IMR-90 (cell line): ENCODE measurements around the gene BTBD2. TPM values are rescaled to one million over a fixed set of nuclear protein-coding genes. Genes with fewer than 3 reads are reported as not detected.

Experiments
- ATAC-seq: fragments of 200-7000 bp; cut with Tn5 transposase; 2 replicates; pipeline ENCODE4 v1.9.1; 2020; ENCODE audit warnings: low read depth, mild to moderate bottlenecking, moderate library complexity
- BruUV-seq: library from RNA; stranded (reverse); fragments of 400-500 nt; replicated peaks from 2 replicates; lab custom pipeline; 2021; lab: Mats Ljungman, UMichigan
- CTCF ChIA-PET: fragments of 300-600 bp; formaldehyde crosslinking; extraction: SDS; loops from one replicate; lab custom pipeline; 2021; ENCODE audit warnings: antibody characterized with exemption; lab: Yijun Ruan, JAX
- POLR2A ChIA-PET: fragments of 300-600 bp; sonication (Branson Sonifier 250); formaldehyde crosslinking; loops from one replicate; lab custom pipeline; 2022; ENCODE audit warnings: antibody characterized with exemption; ENCODE audit not compliant: unreplicated experiment; lab: Charles Lee
- DNase-seq: peaks from one replicate; pipeline ENCODE4 v3.0.0; 2013
- H2AFZ ChIP-seq: replicated peaks from 2 replicates; pipeline ENCODE3; 2013; ENCODE audit warnings: low read length, mild to moderate bottlenecking; ENCODE audit not compliant: poor library complexity
- H2AK5ac ChIP-seq: 2 replicates; pipeline ENCODE4 v1.6.1; 2013; ENCODE audit warnings: low read depth, low read length, inconsistent platforms
- H2AK9ac ChIP-seq: replicated peaks from 2 replicates; pipeline ENCODE3; 2013; ENCODE audit warnings: mild to moderate bottlenecking, low read depth, low read length, moderate library complexity; ENCODE audit not compliant: poor library complexity
- H2BK120ac ChIP-seq: 2 replicates; pipeline ENCODE4 v1.6.1; 2013; ENCODE audit warnings: low read depth, low read length, inconsistent platforms
- H2BK15ac ChIP-seq: 3 replicates; pipeline ENCODE4 v1.6.1; 2013; ENCODE audit warnings: low read depth, low read length, inconsistent platforms
- H2BK20ac ChIP-seq: 2 replicates; pipeline ENCODE4 v1.6.1; 2013; ENCODE audit warnings: low read depth, mild to moderate bottlenecking, inconsistent platforms, low read length, moderate library complexity
- H2BK5ac ChIP-seq: 2 replicates; pipeline ENCODE4 v1.6.1; 2013; ENCODE audit warnings: mild to moderate bottlenecking, low read depth, low read length, inconsistent platforms; ENCODE audit not compliant: poor library complexity, severe bottlenecking
- H3K14ac ChIP-seq: replicated peaks from 2 replicates; pipeline ENCODE4 v1.6.1; 2013; ENCODE audit warnings: low read depth, low read length, inconsistent platforms
- H3K18ac ChIP-seq: 2 replicates; pipeline ENCODE4 v1.6.1; 2013; ENCODE audit warnings: low read depth, low read length, control low read depth
- H3K23ac ChIP-seq: 2 replicates; pipeline ENCODE4 v1.6.1; 2013; ENCODE audit warnings: low read depth, low read length, inconsistent platforms
- H3K27ac ChIP-seq: 2 replicates; pipeline ENCODE4 v1.5.1; 2013; ENCODE audit warnings: mild to moderate bottlenecking, control low read depth, low read length; ENCODE audit not compliant: insufficient read depth
- H3K27me3 ChIP-seq: 2 replicates; pipeline ENCODE4 v1.6.1; 2013; ENCODE audit warnings: low read length; ENCODE audit not compliant: control insufficient read depth, insufficient read depth
- H3K36me3 ChIP-seq: 2 replicates; pipeline ENCODE4 v1.6.1; 2013; ENCODE audit warnings: low read length, mixed read lengths; ENCODE audit not compliant: control insufficient read depth, insufficient read depth
- H3K4ac ChIP-seq: 2 replicates; pipeline ENCODE4 v1.6.1; 2013; ENCODE audit warnings: low read depth, low read length, inconsistent platforms
- H3K4me1 ChIP-seq: 2 replicates; pipeline ENCODE4 v1.6.1; 2013; ENCODE audit warnings: low read length, mixed read lengths; ENCODE audit not compliant: control insufficient read depth, insufficient read depth
- H3K4me2 ChIP-seq: 2 replicates; pipeline ENCODE4 v1.6.1; 2013; ENCODE audit warnings: low read depth, mild to moderate bottlenecking, control low read depth, low read length, moderate library complexity
- H3K4me3 ChIP-seq: 2 replicates; pipeline ENCODE4 v1.5.1; 2013; ENCODE audit warnings: low read depth, mild to moderate bottlenecking, control low read depth, low read length, moderate library complexity; ENCODE audit not compliant: insufficient read depth
- H3K56ac ChIP-seq: 2 replicates; pipeline ENCODE4 v1.6.1; 2013; ENCODE audit warnings: low read length, inconsistent platforms; ENCODE audit not compliant: insufficient read depth; ENCODE audit errors: extremely low read depth
- H3K79me1 ChIP-seq, 2 experiments: 2 replicates each; pipeline ENCODE4 v1.6.1; 2013; ENCODE audit warnings: low read length in 2 of 2, inconsistent platforms in 1 of 2, low read depth in 1 of 2
- H3K9ac ChIP-seq: 2 replicates; pipeline ENCODE4 v1.6.1; 2013; ENCODE audit warnings: low read depth, low read length, control low read depth
- H3K9me1 ChIP-seq: 2 replicates; pipeline ENCODE4 v1.6.1; 2013; ENCODE audit warnings: low read length, inconsistent platforms; ENCODE audit not compliant: insufficient read depth
- H3K9me3 ChIP-seq: 2 replicates; pipeline ENCODE4 v1.6.1; 2013; ENCODE audit warnings: low read length; ENCODE audit not compliant: control insufficient read depth, insufficient read depth
- H4K20me1 ChIP-seq: 2 replicates; pipeline ENCODE4 v1.6.1; 2013; ENCODE audit warnings: low read length, inconsistent platforms; ENCODE audit not compliant: insufficient read depth
- H4K5ac ChIP-seq: 2 replicates; pipeline ENCODE4 v1.6.1; 2013; ENCODE audit warnings: mild to moderate bottlenecking, low read depth, low read length, control low read depth
- H4K8ac ChIP-seq, 2 experiments: 2 replicates each; pipeline ENCODE4 v1.6.1; 2013; ENCODE audit warnings: low read depth in 2 of 2, low read length in 2 of 2, control low read depth in 1 of 2, inconsistent platforms in 1 of 2
- H4K91ac ChIP-seq: 2 replicates; pipeline ENCODE4 v1.6.1; 2013; ENCODE audit warnings: low read depth, low read length, inconsistent platforms; ENCODE audit not compliant: insufficient read depth
- CEBPB ChIP-seq: IDR thresholded peaks from 2 replicates; pipeline ENCODE4 v1.6.1; 2012; ENCODE audit warnings: low read depth, low read length, improper control_type of control experiment
- FOS ChIP-seq: fragments of 150-350 bp; IDR thresholded peaks from 2 replicates; pipeline ENCODE4 v1.6.1; 2016; ENCODE audit warnings: low read depth, low read length
- WGBS, 2 experiments: methylation state at CpG; one replicate each; pipeline versions ENCODE4 v1.1.5 to v1.1.7; 2013; ENCODE audit warnings: missing lambda C conversion rate in 2 of 2; ENCODE audit not compliant: insufficient read length in 1 of 2; ENCODE audit errors: extremely low coverage in 2 of 2; 5-methylcytosine and 5-hydroxymethylcytosine counted together
- dilution Hi-C: fragments of 300-500 bp; cut with HindIII; formaldehyde crosslinking; loops from one replicate; pipeline ENCODE4 v1.14.3; 2018; ENCODE audit warnings: low sequenced_read_pairs; ENCODE audit not compliant: unreplicated experiment
- in situ Hi-C: fragments of 300-500 bp; cut with MboI; formaldehyde crosslinking; loops from 3 replicates; pipeline ENCODE4 v1.14.3; 2019; ENCODE audit warnings: low sequenced_read_pairs, inconsistent platforms, mixed read lengths
- intact Hi-C: fragments of 100-400 bp; cut with micrococcal nuclease; formaldehyde crosslinking; loops from 2 replicates; pipeline ENCODE4 v1.10.0; 2022
- polyA plus RNA-seq, 3 experiments: library from polyadenylated mRNA; depleted of rRNA; stranded (reverse); fragments of >200 nt; gene quantifications; 2 replicates each; pipeline ENCODE4 v1.2.3, GENCODE V29; 2012; ENCODE audit warnings: low replicate concordance in 1 of 3
- total RNA-seq: library from RNA; depleted of rRNA; stranded (reverse); fragments of >200 nt; gene quantifications from 2 replicates; pipeline ENCODE4 v1.2.3, GENCODE V29; 2012

Gene BTBD2
- total and polyA plus RNA-seq, 2 of the 4 experiments (the other 2 are of a cell fraction): 24.4 to 65.7 TPM

DNA sequence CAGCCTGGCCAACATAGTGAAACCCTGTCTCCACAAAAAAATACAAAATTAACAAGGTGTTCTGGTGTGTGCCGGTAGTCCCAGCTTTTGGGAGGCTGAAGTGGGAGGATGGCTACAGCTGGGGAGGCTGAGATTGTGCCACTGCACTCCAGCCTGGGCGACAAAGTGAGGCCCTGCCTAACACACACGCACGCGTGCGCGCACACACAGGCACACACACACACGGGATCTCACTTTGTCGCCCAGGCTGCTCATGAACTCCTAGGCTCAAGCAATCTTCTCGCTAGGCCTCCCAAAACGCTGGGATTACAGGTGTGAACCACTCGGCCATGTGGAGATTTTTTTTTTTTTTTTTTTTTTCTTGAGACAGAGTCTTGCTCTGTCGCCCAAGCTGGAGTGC lies 3.2 kb upstream of the BTBD2 start:
- no peaks in the 10 kb centered on the region for H3K9me1 ChIP-seq
- H4K5ac ChIP-seq: no peak overlapping the region
- H2AK5ac ChIP-seq: no peak overlapping the region; the same call in 1 of the 2 replicates
- H3K79me1 ChIP-seq: peaks cover 0 to 20% of the 10 kb centered on the region in 2 experiments; a peak in 2 of 4 replicates
- H3K27ac ChIP-seq: no peak overlapping the region
- H3K4ac ChIP-seq: no peak overlapping the region
- H4K8ac ChIP-seq: no peak overlapping the region
- no peak overlapping the region for H3K23ac ChIP-seq
- in situ Hi-C loops (no loop called here), dilution Hi-C loops (no loop called here), intact Hi-C loops (loop anchor here (1.0 to 5.0 kb wide), 3 partner anchors 51 to 134 kb away; partner anchors contain the start of genes AP3D1, IZUMO4 and MOB3A)
- no peak for DNase-seq
- H2AFZ ChIP-seq: no peak overlapping the region
- H2BK5ac ChIP-seq: no peak overlapping the region
- no TSS peak for BruUV-seq
- H3K18ac ChIP-seq: no peak overlapping the region
- no peak overlapping the region for H4K91ac ChIP-seq
- no peaks in the 10 kb centered on the region; the same call in 1 of the 2 replicates for H4K20me1 ChIP-seq
- no peak for ATAC-seq
- peaks cover 10% of the 10 kb centered on the region for H3K4me1 ChIP-seq
- ChIA-PET POLR2A (no interaction called here), CTCF (interaction anchor here (0.7 kb wide), 1 partner anchor 51 kb away, joined by 5 read pairs; no protein-coding TSS in a partner anchor)
- no peak overlapping the region for H2BK120ac ChIP-seq
- H3K14ac ChIP-seq: no peak overlapping the region
- no peaks in the 10 kb centered on the region for H3K36me3 ChIP-seq
- WGBS, 2 experiments: 100% methylated on average over 1 of the region's 13 CpGs; no CpG with 5 or more reads in 1 of the 2 experiments
- H3K4me2 ChIP-seq: no peak overlapping the region
- no peak overlapping the region for H3K4me3 ChIP-seq
- H3K9ac ChIP-seq: no peak overlapping the region
- H3K9me3 ChIP-seq: no peaks in the 10 kb centered on the region
- peaks cover 2% of the 10 kb centered on the region; the same call in 1 of the 2 replicates for H3K27me3 ChIP-seq
- TF ChIP-seq CEBPB (no peak), FOS (no peak)
- no peak overlapping the region for H2BK15ac ChIP-seq
- no peak overlapping the region for H3K56ac ChIP-seq
- no peak overlapping the region for H2AK9ac ChIP-seq
- H2BK20ac ChIP-seq: no peak overlapping the region
